Limb (tissue), 2 donors: ENCODE data around the gene CHST3.
A peak's percentile ranks its signal among the peaks of the same experiment; 100 is the strongest.
"Not testable (repeated sequence)": the region's sequence is repeated elsewhere in the genome, so short reads cannot be mapped to it uniquely, and the experiment has no call there.

Experiments used
- DNase-seq, 2 donors: peaks; one replicate each; pipeline ENCODE4 v3.0.0-alpha.2; 2016; ENCODE audit errors: extremely low spot score in 2 of 2

Gene CHST3

DNA sequence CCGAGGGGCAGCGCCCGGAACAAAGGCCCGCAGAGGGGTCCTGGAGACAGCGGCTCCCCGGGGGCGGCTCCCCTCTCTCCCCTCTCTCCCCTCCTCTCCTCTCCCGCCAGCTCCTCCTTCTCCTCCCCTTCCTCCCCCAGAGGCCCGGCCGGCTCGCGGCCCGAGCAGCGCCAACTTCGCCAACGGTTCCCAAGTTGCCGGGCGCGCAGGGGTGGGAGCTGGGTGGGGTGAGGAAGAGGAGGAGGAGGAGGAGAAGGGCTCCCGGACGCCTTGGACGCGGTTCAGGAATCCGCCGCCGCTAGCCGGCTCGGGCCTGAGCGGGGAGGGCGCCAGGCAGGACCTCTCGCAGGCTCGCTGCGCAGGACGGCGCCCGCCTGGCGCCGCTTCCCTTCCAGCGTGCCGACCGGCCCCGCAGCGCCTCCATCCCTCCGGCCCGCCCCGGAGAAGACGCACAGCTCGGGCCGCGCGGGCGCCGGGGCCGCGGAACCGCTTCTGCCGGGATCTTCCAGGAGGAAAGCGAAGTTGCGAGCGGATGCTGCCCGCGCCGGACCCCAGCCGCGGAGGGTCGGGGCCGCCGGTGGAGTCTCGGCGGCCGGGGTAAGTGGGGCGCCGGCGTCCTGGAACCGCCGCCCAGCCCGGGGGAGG is at the start of gene CHST3:
Gene CHST3, plus strand, starts transcription at position 298 of the 645 bp plus-strand sequence. CDS start 41,448 bp downstream, outside the sequence.
- peak; percentile 47 to 83 for DNase-seq

GRCh38 chr10:71916827-71917226 is 47.4 kb upstream of the CHST3 start:
- no peak for DNase-seq

- DNase-seq: no peak
Observed at GRCh38 chr10:71918992-71919391, 45.2 kb upstream of the CHST3 start.

DNA sequence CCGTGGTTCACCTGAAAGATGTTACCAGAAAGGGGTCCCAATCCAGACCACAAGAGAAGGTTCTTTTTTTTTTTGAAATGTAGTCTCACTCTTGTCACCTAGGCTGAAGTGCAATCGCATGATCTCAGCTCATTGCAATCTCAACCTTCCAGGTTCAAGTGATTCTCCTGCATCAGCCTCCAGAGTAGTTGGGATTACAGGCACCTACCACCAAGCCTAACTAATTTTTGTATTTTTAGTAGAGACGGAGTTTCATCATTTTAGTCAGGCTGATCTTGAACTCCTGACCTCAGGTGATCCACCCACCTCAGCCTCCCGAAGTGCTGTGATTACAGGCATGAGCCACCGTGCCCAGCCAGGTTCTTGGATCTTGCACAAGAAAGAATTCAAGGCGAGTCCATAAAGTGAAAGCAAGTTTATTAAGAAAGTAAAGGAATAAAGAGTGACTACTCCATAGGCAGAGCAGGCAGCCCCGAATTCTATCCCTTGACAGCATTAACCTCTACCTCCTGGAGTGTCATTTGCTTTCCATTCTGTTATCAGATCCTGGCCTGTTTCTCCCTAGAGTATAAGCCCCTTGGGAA is 44.1 kb upstream of the CHST3 start:
- not testable (repeated sequence) for DNase-seq

GRCh38 chr10:71920540-71921323 is 43.5 kb upstream of the CHST3 start:
- DNase-seq: no peak

DNA sequence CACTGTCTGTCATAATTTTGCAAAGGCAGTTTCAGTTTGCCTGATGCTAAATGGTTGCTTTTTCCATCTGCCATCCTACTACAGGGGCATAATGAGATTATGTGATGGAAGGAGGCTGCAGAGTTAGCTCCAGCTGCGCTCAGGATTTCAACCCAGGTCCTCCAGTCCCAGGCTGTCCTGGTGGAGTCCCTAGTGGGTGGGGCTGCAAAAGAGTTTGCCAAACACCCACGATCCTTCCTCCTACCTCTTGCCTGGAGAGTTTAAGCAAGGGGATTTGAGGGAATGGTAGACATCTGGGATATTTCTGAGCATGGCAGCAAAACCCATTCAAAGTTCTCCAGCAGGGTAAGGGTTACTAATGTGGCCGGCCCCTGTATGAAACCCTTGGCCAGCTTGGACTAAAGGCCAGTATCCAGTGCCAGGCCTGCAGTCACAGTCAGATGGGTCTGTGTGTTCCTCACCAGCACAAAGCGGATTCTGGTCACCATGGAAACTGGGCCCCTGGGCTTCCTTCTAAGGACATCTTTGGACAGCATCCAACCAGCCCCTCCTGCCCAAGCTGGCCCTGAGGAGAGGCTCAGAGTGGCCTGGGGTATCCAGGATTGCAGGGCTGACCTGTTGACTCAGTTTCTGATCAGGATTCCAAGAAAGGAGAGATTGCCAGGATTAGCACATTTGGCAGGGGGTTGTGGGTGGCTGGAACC is 42.7 kb upstream of the CHST3 start:
- DNase-seq: peak; percentile 63 to 72

- no peak for DNase-seq
Observed at GRCh38 chr10:71923138-71923692, 41.0 kb upstream of the CHST3 start.

DNA sequence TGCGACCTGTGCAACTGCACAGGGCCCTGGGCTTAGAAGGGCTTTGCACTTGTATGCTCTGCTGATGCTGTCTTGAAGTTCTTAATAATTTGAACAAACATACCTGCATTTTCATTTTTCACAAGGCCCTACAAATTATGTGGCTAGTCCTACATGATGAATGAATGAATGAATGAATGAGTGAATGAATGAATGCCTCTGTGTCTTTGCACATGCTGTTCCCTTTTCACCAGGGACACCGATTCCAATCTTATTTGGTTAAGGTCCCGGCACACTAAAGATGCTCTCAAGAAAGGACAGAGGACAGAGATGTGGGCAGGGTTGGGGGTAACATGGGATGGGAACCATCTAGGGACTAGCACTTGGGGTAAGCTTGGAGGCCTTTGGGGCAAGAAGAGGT is 39.4 kb upstream of the CHST3 start:
- no peak for DNase-seq

DNA sequence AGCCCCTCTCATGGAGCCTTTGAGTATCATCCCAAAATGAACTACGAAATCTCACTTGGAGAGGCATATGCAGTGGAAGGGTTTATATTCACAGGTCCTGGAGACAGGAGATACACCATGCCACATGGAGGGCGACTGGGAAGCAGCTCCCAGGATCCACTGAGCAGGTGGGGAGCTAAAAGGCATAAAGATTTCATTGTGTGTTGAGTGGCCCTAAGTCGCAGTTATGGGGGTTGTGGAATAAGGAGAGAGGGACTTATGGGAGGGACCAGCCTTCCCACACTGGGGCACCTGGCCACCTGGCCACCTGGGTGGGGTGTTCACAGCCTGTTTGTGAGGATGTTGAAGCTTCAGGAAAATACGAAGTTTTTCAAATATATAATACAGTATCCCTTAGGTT is 37.0 kb upstream of the CHST3 start:
- DNase-seq: no peak

GRCh38 chr10:71927776-71928592 is 36.2 kb upstream of the CHST3 start:
- DNase-seq: no peak

DNA sequence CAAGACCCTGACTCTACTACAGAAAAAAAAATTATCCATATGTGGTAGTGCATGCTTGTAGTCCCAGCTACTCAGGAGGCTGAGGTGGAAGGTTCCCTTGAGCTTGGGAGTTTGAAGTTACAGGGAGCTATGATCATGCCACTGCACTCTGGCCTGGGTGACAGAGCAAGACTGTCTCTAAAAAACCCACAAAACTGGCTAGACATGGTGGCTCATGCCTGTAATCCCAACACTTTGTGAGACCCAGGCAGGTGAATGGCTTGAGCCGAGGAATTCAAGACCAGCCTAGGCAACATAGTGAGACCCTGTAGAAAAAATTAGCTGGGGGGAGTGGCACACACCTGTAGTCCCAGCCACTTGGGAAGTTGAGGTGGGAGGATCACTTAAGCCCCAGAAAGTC is 32.9 kb upstream of the CHST3 start:
- no peak for DNase-seq

DNA sequence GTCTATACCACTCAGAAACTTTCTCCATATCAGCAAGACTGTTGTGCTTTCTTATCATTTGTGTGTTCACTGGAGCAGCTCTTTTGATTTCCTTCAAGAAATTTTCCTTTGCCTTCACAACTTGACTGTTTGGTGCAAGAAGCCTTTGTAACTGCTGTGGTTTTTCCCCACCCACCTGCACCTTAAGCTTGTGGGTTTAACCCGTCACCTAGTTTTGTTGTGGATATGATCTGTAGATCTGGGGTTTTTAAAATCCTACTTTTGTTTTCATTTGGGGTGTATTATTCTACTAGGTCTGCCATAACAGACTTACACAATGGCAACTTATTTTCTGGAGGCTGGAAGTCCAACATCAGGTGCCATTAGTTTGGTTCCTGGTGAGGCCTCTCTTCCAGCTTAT is 30.5 kb upstream of the CHST3 start:
- no peak for DNase-seq

DNA sequence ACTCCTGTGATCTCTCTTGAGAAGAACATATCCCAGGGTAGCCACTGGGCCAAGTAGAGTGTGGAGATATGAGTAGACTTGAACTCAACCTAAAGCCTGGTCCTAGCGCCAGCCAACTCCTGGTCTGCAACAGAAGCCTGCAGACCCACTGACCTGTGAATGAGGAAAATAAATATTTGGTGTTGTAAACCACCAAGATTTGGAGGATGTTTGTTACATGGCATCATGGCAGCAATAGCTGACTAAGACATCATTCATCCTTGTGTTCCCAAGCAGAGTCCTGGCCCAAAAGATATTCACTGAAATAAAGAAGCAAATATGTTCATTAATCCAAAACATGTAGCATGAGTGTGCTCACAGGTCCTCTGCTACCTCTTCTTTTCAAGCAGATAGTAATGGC is 26.0 kb upstream of the CHST3 start:
- DNase-seq: no peak

DNA sequence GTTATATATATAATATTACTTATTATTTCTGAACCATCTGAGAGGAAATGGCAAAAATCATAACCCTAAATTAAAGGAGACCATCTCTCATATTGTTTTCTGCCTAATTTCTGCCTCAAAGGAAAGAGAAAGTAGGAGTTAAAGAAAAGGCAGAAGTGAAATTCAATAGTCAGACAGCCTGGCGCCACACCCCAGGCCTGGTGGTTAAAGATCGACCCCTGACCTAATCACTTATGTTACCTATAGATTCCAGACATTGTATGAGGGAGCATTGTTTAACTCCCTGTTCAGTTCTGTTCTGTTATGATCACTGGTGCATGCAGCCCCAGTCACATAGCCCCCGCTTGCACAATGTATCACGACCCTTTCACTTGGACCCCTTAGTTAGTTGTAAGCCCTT is 24.9 kb upstream of the CHST3 start:
- no peak for DNase-seq

GRCh38 chr10:71939861-71940474 is 24.2 kb upstream of the CHST3 start:
- no peak for DNase-seq

DNA sequence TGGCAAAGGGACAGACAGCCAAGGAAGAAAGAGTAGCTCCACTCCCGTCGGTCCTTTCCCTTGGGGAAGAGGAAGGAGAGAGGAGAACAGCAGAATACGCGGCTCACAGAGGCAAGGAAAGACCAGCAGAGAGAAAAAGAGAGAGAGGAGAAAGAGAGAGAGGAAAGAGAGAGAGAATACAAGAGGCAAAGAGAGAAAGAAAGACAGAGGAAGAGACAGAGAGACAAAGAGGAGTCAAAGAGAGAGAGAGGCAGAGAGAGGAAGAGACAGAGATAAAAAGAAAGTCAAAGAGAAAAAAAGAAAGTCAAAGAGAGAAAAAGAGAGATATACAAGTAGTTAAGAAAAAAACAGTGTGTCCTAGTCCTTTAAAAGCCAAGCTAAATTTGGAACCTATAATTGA is 23.4 kb upstream of the CHST3 start:
- DNase-seq: no peak

- DNase-seq: no peak
Observed at GRCh38 chr10:71941318-71941717, 22.9 kb upstream of the CHST3 start.

DNA sequence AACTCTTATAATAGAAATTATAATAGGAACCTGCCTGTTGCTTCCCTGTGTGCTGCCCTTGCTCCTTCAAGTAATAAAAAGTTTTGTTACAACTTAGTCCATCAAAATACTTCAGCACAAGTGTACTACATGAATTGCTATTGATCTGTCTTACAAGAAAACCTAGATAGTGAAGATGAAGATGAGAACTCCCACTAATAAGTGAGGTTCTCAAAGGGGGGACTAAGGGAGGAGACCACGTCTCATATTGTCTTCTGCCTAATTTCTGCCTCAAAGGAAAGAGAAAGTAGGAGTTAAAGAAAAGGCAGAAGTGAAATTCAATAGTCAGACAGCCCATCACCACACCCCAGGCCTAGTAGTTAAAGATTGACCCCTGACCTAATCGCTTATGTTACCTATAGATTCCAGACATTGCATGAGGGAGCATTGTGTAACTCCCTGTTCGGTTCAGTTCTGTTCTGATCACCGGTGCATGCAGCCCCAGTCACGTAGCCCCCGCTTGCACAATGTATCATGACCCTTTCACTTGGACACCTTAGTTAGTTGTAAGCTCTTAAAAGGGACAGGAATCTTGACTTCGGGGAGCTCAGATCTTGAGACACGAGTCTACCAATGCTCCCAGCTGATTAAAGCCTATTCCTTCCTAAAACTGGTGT is 18.2 kb upstream of the CHST3 start:
- DNase-seq: no peak

GRCh38 chr10:71946700-71947099 is 17.5 kb upstream of the CHST3 start:
- DNase-seq: no peak

DNA sequence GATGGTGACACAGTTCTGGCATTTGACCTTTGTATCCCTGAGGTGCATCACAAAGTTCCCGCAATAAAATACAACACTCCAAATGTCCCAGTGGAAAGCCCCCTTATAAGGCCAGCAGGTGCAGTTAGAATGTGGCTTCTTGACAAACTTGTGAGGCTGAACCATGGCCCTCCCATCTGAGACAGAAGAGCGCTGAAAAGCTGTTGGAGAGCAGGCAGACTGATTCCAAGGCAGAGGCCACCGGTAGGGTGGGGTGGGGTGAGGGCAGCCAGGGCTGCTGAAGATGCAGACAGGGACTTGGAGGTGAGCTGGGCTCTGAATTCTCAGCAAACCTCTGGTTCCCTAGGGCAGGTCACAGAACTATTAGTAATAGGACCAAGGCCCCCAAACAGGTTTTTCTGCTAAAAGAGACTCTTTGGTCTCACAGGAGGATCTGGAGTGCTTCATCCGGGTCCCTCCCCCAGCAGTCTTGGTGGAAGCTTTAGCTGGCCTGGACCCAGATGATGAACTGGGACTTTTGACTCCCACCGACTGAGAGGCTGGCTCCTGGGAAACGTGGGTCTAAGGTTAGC is 15.6 kb upstream of the CHST3 start:
- DNase-seq: no peak
